Progenitor cell of endocrine pancreas (in vitro differentiated cells): ENCODE data around the gene CDC20. TPM values are rescaled to one million over a fixed set of nuclear protein-coding genes. Genes with fewer than 3 reads are reported as not detected.

ENCODE experiments used
- DNase-seq: peaks from one replicate; pipeline ENCODE4 v3.0.0; 2021; ENCODE audit warnings: low spot score; ENCODE audit not compliant: unreplicated experiment
- H3K27ac Mint-ChIP-seq: 2 replicates; pipeline ENCODE4 v1.8.0; 2021; ENCODE audit warnings: mild to moderate bottlenecking, moderate library complexity, mixed read lengths
- H3K27me3 Mint-ChIP-seq: 2 replicates; pipeline ENCODE4 v1.8.0; 2021; ENCODE audit warnings: mixed read lengths
- H3K36me3 Mint-ChIP-seq: 2 replicates; pipeline ENCODE4 v1.8.0; 2022; ENCODE audit warnings: mixed read lengths; ENCODE audit not compliant: insufficient read depth
- H3K4me1 Mint-ChIP-seq: 2 replicates; pipeline ENCODE4 v1.8.0; 2021; ENCODE audit warnings: low read depth, mixed read lengths
- H3K4me3 Mint-ChIP-seq: 2 replicates; pipeline ENCODE4 v1.8.0; 2021; ENCODE audit warnings: low read depth, mild to moderate bottlenecking, moderate library complexity, mixed read lengths
- H3K9me3 Mint-ChIP-seq: 2 replicates; pipeline ENCODE4 v1.8.0; 2021; ENCODE audit warnings: low read depth, mixed read lengths
- microRNA-seq: library from miRNA; unstranded; fragments of <30 nt; microRNA quantifications from one replicate; pipeline ENCODE4 v1.1.0, GENCODE V29; 2020; ENCODE audit warnings: borderline number of aligned reads; ENCODE audit not compliant: unreplicated experiment
- total RNA-seq: library from RNA; stranded (reverse); gene quantifications from 2 replicates; pipeline ENCODE4 v1.2.1, GENCODE V29; 2021
- TF ChIP-seq, protein P1 (sequence below): fragments of 200-600 bp; sonication (generic); IDR thresholded peaks from one replicate; pipeline ENCODE4 v1.5.0; 2021; ENCODE audit warnings: antibody characterized with exemption, mild to moderate bottlenecking; ENCODE audit not compliant: unreplicated experiment

Gene CDC20
- total RNA-seq, 1 donor from 2014 or later = 49.4 TPM

DNA sequence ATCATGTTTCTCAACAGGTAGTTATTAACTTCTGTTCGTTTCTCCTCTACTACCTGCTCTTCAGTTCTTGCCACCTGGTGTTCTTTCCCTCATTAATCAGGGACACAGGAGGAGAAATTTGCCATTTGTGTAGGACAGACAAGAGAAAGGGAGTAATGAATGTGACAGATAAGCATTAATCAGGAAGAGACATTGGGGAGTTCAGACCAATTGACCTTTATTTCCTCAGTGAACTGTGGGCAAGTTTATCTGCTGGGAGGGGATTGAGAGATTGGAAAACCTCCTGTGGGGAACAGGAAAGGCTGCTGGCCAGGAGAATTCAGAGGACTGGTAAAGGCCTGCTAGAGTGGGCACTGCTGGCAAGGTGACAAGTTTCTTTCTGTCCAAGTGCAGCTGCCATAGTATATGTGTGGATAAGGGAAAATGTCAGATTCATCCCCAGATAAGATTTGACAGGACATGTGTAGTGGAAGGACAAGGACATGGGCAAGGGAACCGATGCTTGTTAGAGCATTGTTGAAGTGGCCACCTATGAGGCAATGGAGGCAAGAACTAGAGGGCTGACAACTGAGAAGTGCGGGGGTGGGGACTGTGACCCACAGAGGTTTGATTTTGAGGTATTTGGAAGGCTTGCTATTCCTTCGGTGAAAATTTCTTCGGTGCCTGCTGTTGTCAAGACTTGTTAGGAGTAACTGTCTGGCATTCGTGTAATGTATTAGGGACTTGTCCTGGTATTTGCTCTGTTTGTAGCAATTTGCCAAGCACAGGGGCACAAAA is 43.5 kb downstream of the CDC20 start:
- Mint-ChIP-seq H3K27ac (peak overlapping the region; percentile 6), H3K36me3 (peaks cover 13% of the 10 kb centered on the region), H3K4me1 (peaks cover 3% of the 10 kb centered on the region), H3K9me3 (no peaks in the 10 kb centered on the region), H3K27me3 (no peaks in the 10 kb centered on the region), H3K4me3 (no peak overlapping the region)
- no peak for DNase-seq
- TF ChIP-seq, protein P1, sequence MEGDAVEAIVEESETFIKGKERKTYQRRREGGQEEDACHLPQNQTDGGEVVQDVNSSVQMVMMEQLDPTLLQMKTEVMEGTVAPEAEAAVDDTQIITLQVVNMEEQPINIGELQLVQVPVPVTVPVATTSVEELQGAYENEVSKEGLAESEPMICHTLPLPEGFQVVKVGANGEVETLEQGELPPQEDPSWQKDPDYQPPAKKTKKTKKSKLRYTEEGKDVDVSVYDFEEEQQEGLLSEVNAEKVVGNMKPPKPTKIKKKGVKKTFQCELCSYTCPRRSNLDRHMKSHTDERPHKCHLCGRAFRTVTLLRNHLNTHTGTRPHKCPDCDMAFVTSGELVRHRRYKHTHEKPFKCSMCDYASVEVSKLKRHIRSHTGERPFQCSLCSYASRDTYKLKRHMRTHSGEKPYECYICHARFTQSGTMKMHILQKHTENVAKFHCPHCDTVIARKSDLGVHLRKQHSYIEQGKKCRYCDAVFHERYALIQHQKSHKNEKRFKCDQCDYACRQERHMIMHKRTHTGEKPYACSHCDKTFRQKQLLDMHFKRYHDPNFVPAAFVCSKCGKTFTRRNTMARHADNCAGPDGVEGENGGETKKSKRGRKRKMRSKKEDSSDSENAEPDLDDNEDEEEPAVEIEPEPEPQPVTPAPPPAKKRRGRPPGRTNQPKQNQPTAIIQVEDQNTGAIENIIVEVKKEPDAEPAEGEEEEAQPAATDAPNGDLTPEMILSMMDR = no peak

DNA sequence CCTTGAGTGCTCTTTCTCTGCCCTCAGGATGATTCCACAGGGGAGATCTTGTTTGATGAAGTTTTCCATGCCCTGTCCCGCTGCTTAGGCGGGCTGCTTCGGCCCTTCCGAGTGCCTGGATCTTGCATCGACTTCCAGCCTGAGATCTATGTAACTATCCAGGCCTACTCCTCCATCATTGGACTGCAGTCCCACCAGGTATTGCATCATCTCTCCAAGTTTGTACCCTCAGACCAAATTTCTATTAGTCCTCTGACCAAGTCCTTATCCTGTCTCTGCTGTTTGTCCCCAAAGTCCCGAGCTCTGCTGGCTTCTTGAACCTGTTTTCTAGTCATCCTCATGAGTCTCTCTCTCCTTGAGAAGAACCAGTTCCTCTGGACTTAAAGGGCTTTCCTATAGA is 45.6 kb downstream of the CDC20 start:
- Mint-ChIP-seq H3K4me3 (no peak overlapping the region), H3K27ac (no peak overlapping the region), H3K9me3 (no peaks in the 10 kb centered on the region), H3K27me3 (no peaks in the 10 kb centered on the region), H3K4me1 (peaks cover 3% of the 10 kb centered on the region), H3K36me3 (peaks cover 18% of the 10 kb centered on the region)
- TF ChIP-seq, protein P1 = no peak
- no peak for DNase-seq

GRCh38 chr1:43405219-43405875 is 46.6 kb downstream of the CDC20 start:
- H3K36me3 Mint-ChIP-seq = peaks cover 23% of the 10 kb centered on the region
- H3K9me3 Mint-ChIP-seq = no peaks in the 10 kb centered on the region
- H3K27ac Mint-ChIP-seq = no peak overlapping the region
- H3K4me1 Mint-ChIP-seq = peaks cover 3% of the 10 kb centered on the region
- DNase-seq = no peak
- no peak overlapping the region for H3K4me3 Mint-ChIP-seq
- no peaks in the 10 kb centered on the region for H3K27me3 Mint-ChIP-seq
- TF ChIP-seq, protein P1 = no peak

DNA sequence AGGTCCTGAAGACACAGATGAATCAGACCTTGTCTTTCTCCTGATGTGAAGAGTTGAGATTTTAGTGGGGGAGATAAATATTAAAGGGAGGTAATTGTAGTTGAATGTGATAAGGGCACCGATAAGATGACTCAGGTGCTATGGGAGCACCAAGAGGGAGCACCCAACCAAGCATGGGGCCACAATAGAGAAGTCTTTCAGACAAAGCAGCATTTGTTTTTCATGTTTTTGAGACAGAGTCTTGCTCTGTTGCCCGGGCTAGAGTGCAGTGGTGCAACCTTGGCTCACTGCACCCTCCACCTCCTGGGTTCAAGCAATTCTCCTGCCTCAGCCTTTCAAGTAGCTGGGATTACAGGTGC is 47.1 kb downstream of the CDC20 start:
- TF ChIP-seq, protein P1 = no peak
- DNase-seq = no peak
- no peak overlapping the region for H3K4me3 Mint-ChIP-seq
- H3K27ac Mint-ChIP-seq = no peak overlapping the region
- no peaks in the 10 kb centered on the region for H3K9me3 Mint-ChIP-seq
- peaks cover 3% of the 10 kb centered on the region for H3K4me1 Mint-ChIP-seq
- H3K36me3 Mint-ChIP-seq = peaks cover 24% of the 10 kb centered on the region
- H3K27me3 Mint-ChIP-seq = no peaks in the 10 kb centered on the region

- Mint-ChIP-seq H3K9me3 (no peaks in the 10 kb centered on the region), H3K27ac (no peak overlapping the region), H3K27me3 (no peaks in the 10 kb centered on the region), H3K36me3 (peaks cover 26% of the 10 kb centered on the region), H3K4me1 (no peaks in the 10 kb centered on the region), H3K4me3 (no peak overlapping the region)
- TF ChIP-seq, protein P1 = no peak
- DNase-seq = no peak
Observed at GRCh38 chr1:43410571-43410970, 51.8 kb downstream of the CDC20 start.

Small RNA genes lying within 50 kb of the gene (microRNA-seq; reads per million reads assigned to microRNA genes)
- 1.8 reads per million for gene MIR6734

Other genes starting within 250 kb of the CDC20 start
- gene EBNA1BP2, start 186.7 kb upstream of the CDC20 start, total RNA-seq = 48.8 and 51.7 TPM in 2 replicates
- gene CFAP57, start 186.7 kb upstream of the CDC20 start, total RNA-seq = 2.2 and 2.3 TPM in 2 replicates
- 38.7 and 41.1 TPM in 2 replicates for gene TMEM125, start 89.0 kb upstream of the CDC20 start, total RNA-seq
- gene C1orf210, start 73.4 kb upstream of the CDC20 start, total RNA-seq = 31.4 and 34.3 TPM in 2 replicates
- gene TIE1, start 58.0 kb upstream of the CDC20 start, total RNA-seq = 0.53 and 1.2 TPM in 2 replicates
- gene MPL, start 21.2 kb upstream of the CDC20 start, total RNA-seq = 0.31 TPM in 1 of 2 replicates, not detected in the other
- 46.0 and 50.8 TPM in 2 replicates for gene ELOVL1, start 9.0 kb downstream of the CDC20 start, total RNA-seq
- gene MED8, start 30.8 kb downstream of the CDC20 start, total RNA-seq = 30.2 and 30.4 TPM in 2 replicates
- 75.4 and 75.7 TPM in 2 replicates for gene SZT2, start 30.9 kb downstream of the CDC20 start, total RNA-seq
- 52.4 and 58.7 TPM in 2 replicates for gene HYI, start 95.0 kb downstream of the CDC20 start, total RNA-seq
- 482 and 520 TPM in 2 replicates for gene PTPRF, start 171.9 kb downstream of the CDC20 start, total RNA-seq